HepG2 (cell line): ENCODE measurements around the gene MYL9. TPM values are rescaled to one million over a fixed set of nuclear protein-coding genes. Genes with fewer than 3 reads are reported as not detected.

Experiments used
- ATF2 ChIP-seq: sonication (generic); formaldehyde crosslinking; IDR thresholded peaks from 2 replicates; pipeline ENCODE4 v1.4.0; 2020; ENCODE audit warnings: missing genetic modification reagents
- CERS6 ChIP-seq: sonication (generic); formaldehyde crosslinking; IDR thresholded peaks from 2 replicates; pipeline ENCODE4 v1.5.0; 2020; ENCODE audit warnings: missing genetic modification reagents
- FOXK1 ChIP-seq: sonication (generic); formaldehyde crosslinking; IDR thresholded peaks from 2 replicates; pipeline ENCODE4 v1.4.0; 2020; ENCODE audit warnings: low read depth, missing genetic modification reagents, borderline replicate concordance
- FOXO4 ChIP-seq: sonication (generic); formaldehyde crosslinking; conservative IDR thresholded peaks from 2 replicates; pipeline ENCODE4 v1.8.1; 2023; ENCODE audit warnings: missing genetic modification reagents
- GATAD1 ChIP-seq: IDR thresholded peaks from 2 replicates; pipeline ENCODE4 v1.6.1; 2016; ENCODE audit warnings: missing genetic modification reagents, missing compliant biosample characterization
- GLI4 ChIP-seq: sonication (generic); formaldehyde crosslinking; IDR thresholded peaks from 2 replicates; pipeline ENCODE4 v1.5.1; 2020; ENCODE audit warnings: missing genetic modification reagents, mild to moderate bottlenecking, moderate library complexity, borderline replicate concordance
- HOXD1 ChIP-seq: sonication (generic); formaldehyde crosslinking; IDR thresholded peaks from 2 replicates; pipeline ENCODE4 v1.5.0; 2020; ENCODE audit warnings: missing genetic modification reagents
- IKZF5 ChIP-seq: IDR thresholded peaks from 2 replicates; pipeline ENCODE4 v1.6.1; 2018; ENCODE audit warnings: missing genetic modification reagents, mild to moderate bottlenecking, missing compliant biosample characterization
- KMT2B ChIP-seq: IDR thresholded peaks from 2 replicates; pipeline ENCODE4 v1.6.1; 2016; ENCODE audit warnings: missing genetic modification reagents, missing compliant biosample characterization
- MYC ChIP-seq: sonication (generic); formaldehyde crosslinking; IDR thresholded peaks from 2 replicates; pipeline ENCODE4 v1.9.0; 2021; ENCODE audit warnings: missing genetic modification reagents, borderline replicate concordance
- NAIF1 ChIP-seq: sonication (generic); formaldehyde crosslinking; IDR thresholded peaks from 2 replicates; pipeline ENCODE4 v1.5.0; 2020; ENCODE audit warnings: mild to moderate bottlenecking, missing genetic modification reagents, borderline replicate concordance
- NONO ChIP-seq, 2 experiments: fragments of 450-650 bp in 1 of 2; sonication (generic) in 1 of 2; formaldehyde crosslinking in 1 of 2; IDR thresholded peaks in 1 of 2; conservative IDR thresholded peaks in 1 of 2; 2 replicates each; pipeline versions ENCODE4 v1.6.1 to v1.8.0; 2017 to 2022; ENCODE audit warnings: mild to moderate bottlenecking in 1 of 2, missing genetic modification reagents in 1 of 2, moderate library complexity in 1 of 2
- TFDP1 ChIP-seq: IDR thresholded peaks from 2 replicates; pipeline ENCODE4 v1.6.1; 2016; ENCODE audit warnings: missing compliant biosample characterization, missing genetic modification reagents, borderline replicate concordance
- TOE1 ChIP-seq: sonication (generic); formaldehyde crosslinking; IDR thresholded peaks from 2 replicates; pipeline ENCODE4 v1.4.0; 2020; ENCODE audit warnings: mild to moderate bottlenecking, missing genetic modification reagents
- ZFP41 ChIP-seq: sonication (generic); formaldehyde crosslinking; IDR thresholded peaks from 2 replicates; pipeline ENCODE4 v1.4.0; 2020; ENCODE audit warnings: mild to moderate bottlenecking, missing genetic modification reagents, borderline replicate concordance
- ZKSCAN1 ChIP-seq: fragments of 150-350 bp; IDR thresholded peaks from 2 replicates; pipeline ENCODE4 v1.6.1; 2014; ENCODE audit warnings: low read length
- ZMAT5 ChIP-seq: sonication (generic); formaldehyde crosslinking; IDR thresholded peaks from 2 replicates; pipeline ENCODE4 v1.5.0; 2020; ENCODE audit warnings: mild to moderate bottlenecking, low read depth, missing genetic modification reagents, borderline replicate concordance
- ZNF367 ChIP-seq: sonication (generic); formaldehyde crosslinking; IDR thresholded peaks from 2 replicates; pipeline ENCODE4 v1.4.0; 2020; ENCODE audit warnings: missing genetic modification reagents, borderline replicate concordance
- ZNF382 ChIP-seq: sonication (generic); formaldehyde crosslinking; IDR thresholded peaks from 2 replicates; pipeline ENCODE4 v1.5.0; 2020; ENCODE audit warnings: missing genetic modification reagents, mild to moderate bottlenecking, borderline replicate concordance
- ZNF44 ChIP-seq: sonication (generic); formaldehyde crosslinking; IDR thresholded peaks from 2 replicates; pipeline ENCODE4 v1.5.1; 2020; ENCODE audit warnings: mild to moderate bottlenecking, missing genetic modification reagents
- ZNF580 ChIP-seq: IDR thresholded peaks from 2 replicates; pipeline ENCODE4 v1.6.1; 2016; ENCODE audit warnings: low read depth, borderline replicate concordance
- ZNF615 ChIP-seq: sonication (generic); formaldehyde crosslinking; IDR thresholded peaks from 2 replicates; pipeline ENCODE4 v1.5.0; 2020; ENCODE audit warnings: mild to moderate bottlenecking, missing genetic modification reagents, borderline replicate concordance
- ZSCAN22 ChIP-seq: sonication (generic); formaldehyde crosslinking; IDR thresholded peaks from 2 replicates; pipeline ENCODE4 v1.4.0; 2020; ENCODE audit warnings: mild to moderate bottlenecking, missing genetic modification reagents
- polyA plus RNA-seq, 8 experiments: library from polyadenylated mRNA; depleted of rRNA in 3 of 8; stranded (reverse) in 7 of 8; unstranded in 1 of 8; fragments of >200 nt; fragmentation: Illumina TruSeq in 4 of 8; extraction: Trizol in 4 of 8; gene quantifications; 2 replicates each; pipeline versions ENCODE4 v1.2.1 to v1.2.3, GENCODE V29; 2011 to 2016; ENCODE audit warnings: low read depth in 4 of 8, missing spikeins in 1 of 8, mixed read lengths in 1 of 8; ENCODE audit not compliant: insufficient read depth in 1 of 8
- total RNA-seq, 5 experiments: library from RNA; depleted of rRNA; stranded (reverse); fragments of >200 nt; fragmentation: Illumina TruSeq; extraction: Trizol; gene quantifications; 2 replicates each; pipeline ENCODE4 v1.2.3, GENCODE V29; 2016; ENCODE audit warnings: low read depth in 1 of 5

MYL9 gene
- total and polyA plus RNA-seq, 2 of the 13 experiments (the other 11 are each of a cell fraction or from before 2014, with no cell fraction given): 0.87 to 2.2 TPM

GRCh38 chr20:36573798-36574365, 32.6 kb downstream of the MYL9 start (continued):
- TF ChIP-seq CERS6 (CRISPR knock-in tag): no peak
- TF ChIP-seq ZNF367 (CRISPR knock-in tag): peak; percentile 12; the same call in 1 of the 2 replicates
- no peak for TF ChIP-seq NONO (IDR thresholded peaks at IDR 0.05)
- TF ChIP-seq NONO (CRISPR knock-in tag; conservative IDR thresholded peaks at IDR 0.05): no peak
- no peak for TF ChIP-seq ZNF44
- TF ChIP-seq GLI4 (CRISPR knock-in tag): no peak
- TF ChIP-seq KMT2B (CRISPR knock-in tag): 0 out of 2 replicates have a peak, but pooled peaks have one; percentile 1
- no peak for TF ChIP-seq ZNF580
- no peak for TF ChIP-seq GATAD1
- TF ChIP-seq MYC (CRISPR knock-in tag): peak; percentile 66; the same call in 1 of the 2 replicates
- TF ChIP-seq HOXD1: no peak
- TF ChIP-seq TFDP1 (CRISPR knock-in tag): no peak; the same call in 1 of the 2 replicates
- TF ChIP-seq NAIF1: 0 out of 2 replicates have a peak, but pooled peaks have one; percentile 32
- TF ChIP-seq ZNF382 (CRISPR knock-in tag): no peak
- peak; percentile 14; the same call in 1 of the 2 replicates for TF ChIP-seq FOXK1 (CRISPR knock-in tag)
- peak; percentile 73; the same call in 1 of the 2 replicates for TF ChIP-seq ZFP41 (CRISPR knock-in tag)
- no peak for TF ChIP-seq FOXO4
- TF ChIP-seq ZNF615 (CRISPR knock-in tag): no peak
- 0 out of 2 replicates have a peak, but pooled peaks have one; percentile 9 for TF ChIP-seq IKZF5 (CRISPR knock-in tag)
- TF ChIP-seq ZKSCAN1: no peak
- no peak for TF ChIP-seq ZMAT5
- TF ChIP-seq ATF2 (CRISPR knock-in tag): no peak
- no peak; the same call in 1 of the 2 replicates for TF ChIP-seq ZSCAN22 (CRISPR knock-in tag)
- TF ChIP-seq TOE1: no peak
